Glomerular endothelial cell (primary cell): ENCODE data around the gene BRD3OS. TPM values are rescaled to one million over a fixed set of nuclear protein-coding genes. Genes with fewer than 3 reads are reported as not detected.

ENCODE experiments used
- DNase-seq: peaks from one replicate; pipeline ENCODE4 v3.0.0-alpha.2; 2011; ENCODE audit warnings: low read depth, low spot score; ENCODE audit errors: extremely low read depth
- total RNA-seq: library from RNA; depleted of rRNA; stranded (reverse); fragments of >200 nt; gene quantifications from 2 replicates; pipeline ENCODE4 v1.2.3, GENCODE V29; 2015

The BRD3OS gene, protein sequence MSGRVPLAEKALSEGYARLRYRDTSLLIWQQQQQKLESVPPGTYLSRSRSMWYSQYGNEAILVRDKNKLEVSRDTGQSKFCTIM
- total RNA-seq = 20.2 and 34.5 TPM in 2 replicates

DNA sequence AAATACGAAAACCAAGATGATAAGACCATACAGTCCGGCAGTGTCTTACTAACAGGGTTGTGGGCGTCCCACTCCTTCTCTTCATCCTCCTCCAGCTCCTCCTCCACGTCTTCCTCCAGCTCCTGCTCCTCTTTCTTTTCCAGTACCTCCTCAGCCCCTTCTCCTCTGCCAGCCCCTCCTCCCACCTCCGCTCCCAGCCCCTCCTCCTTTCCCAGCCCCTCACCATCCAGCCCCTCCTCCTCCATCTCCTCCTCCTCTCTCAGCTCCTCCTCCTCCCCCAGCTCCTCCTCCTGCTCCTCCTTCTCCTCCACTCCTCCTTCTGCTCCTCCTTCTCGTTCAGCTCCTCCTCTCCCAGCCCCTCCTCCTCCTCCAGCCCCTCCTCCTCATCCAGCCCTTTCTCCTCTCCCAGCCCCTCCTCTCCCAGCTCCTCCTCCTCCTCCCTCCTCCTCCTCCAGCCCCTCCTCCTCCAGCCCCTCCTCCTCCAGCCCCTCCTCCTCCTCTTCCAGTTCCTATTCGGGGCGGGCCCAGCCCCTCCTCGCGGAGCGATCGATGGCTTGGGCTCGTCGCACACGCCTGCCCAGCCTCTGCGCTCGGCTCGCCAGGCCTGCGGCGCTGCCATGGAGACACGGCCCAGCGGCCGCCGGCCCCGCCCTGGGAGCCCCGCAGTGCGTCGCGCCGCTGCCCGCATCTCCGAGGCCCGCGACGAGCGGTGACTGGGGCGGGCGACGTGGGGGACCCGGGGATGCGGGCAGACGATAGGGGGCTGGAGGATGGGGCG lies at the start of gene BRD3OS:
Gene BRD3OS, plus strand, starts transcription at position 654 of the 778 bp plus-strand sequence. CDS start 1,267 bp downstream, outside the sequence.
- peak; percentile 98 for DNase-seq

DNA sequence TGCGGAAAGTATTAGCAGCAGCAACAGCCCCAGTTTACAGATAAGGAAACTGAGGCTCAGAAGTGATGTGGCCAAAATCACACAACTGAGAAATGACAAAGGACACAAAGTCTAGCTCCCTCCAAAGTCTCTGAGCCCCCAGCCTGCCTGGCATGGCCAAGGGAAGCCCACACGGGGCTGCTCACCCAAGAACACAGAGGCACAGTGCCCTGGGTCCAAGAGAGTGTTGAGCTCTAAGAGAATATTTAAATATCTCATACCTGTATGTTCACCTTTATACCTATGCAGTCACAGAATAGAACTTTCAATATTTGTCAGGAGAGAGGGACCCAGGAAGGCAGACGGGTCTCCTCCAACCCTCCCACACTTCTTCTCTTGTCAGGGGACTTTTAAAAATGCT lies 49.8 kb upstream of the BRD3OS start:
- DNase-seq = no peak

DNA sequence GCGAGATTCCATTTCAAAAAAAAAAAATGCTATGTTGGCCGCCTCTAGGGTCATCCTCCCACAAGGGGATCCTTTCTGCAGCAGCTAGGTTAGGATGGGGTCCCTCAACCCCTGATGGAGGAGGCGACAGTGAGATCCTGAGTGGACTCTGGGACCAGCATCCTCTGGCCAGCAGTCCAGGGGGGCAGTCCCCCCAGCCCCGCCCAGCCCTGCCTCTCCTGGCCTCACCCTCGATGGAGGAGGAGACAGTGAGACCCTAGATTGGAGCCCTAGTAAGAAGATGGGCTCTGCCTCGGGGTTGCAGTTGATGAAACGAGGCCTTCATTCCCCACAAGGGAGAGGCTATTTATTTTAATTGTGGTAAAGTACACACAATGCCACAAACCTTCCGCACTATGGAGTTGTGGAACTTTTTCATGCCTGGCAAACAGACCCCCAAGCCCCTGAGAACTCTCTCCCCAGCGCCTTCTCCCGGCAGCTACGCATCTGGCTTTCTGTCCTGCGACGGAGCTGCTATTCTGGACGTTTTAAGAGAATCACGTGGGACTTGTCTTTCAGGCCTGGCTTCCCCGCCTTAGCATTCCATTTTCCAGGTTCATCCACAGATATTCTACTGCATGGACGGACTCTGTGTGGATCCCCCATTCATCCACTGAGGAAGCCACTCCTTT lies 49.0 kb upstream of the BRD3OS start:
- no peak for DNase-seq

DNA sequence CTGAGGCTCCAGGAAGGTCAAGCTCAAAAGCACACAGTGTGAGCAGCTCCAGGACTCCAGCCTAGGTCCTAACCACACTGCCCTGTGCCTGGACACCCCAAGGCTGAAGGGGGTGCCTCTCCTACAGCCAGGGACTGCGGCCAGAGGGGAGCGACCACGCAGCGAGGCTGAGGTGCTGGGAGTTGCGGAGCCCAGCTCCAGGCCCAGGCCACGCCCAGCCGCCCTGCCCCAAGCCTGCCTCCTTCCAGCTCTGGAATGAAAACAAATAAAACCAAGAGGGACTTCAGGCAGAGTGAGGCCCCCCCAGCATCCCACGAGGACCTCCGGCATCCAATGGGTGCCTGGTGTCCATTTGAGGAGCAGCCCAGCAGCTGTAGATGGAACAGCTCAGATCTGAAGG lies 48.4 kb upstream of the BRD3OS start:
- no peak for DNase-seq

DNA sequence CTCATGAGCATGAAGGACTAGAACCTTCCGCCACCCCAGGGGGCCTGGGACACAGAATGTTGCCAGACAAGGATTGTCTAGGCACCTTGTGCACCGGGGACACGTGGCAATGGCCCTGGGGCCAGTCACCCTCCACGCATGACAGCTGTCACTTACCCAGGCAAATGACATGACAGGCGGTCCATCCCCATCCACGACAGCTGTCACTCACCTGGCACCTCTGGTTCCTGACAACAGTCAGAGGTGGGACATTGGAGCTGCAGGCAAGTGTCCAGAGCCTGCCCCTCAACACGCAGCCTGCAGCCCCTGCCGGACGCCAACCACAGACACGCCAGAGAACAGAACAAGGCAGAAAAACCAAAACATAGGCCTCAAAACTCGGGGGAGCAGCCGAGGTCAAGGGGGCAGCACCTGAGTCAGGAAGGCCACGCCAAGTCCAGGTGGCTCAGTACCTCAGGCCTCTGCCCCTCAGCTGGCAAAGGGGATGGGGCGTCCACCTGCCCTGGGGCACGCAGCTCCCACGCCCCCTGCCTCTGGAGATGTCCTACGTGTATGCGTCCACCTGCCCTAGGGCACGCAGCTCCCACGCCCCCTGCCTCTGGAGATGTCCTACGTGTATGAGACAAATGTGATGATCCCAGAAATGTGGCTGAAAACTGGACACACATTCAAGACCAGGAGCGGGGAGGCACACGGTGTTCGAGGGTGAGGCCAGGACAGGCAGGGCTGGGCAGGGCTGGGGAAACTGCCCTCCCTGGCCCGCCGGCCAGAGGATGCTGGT lies 47.7 kb upstream of the BRD3OS start:
- DNase-seq = no peak

DNA sequence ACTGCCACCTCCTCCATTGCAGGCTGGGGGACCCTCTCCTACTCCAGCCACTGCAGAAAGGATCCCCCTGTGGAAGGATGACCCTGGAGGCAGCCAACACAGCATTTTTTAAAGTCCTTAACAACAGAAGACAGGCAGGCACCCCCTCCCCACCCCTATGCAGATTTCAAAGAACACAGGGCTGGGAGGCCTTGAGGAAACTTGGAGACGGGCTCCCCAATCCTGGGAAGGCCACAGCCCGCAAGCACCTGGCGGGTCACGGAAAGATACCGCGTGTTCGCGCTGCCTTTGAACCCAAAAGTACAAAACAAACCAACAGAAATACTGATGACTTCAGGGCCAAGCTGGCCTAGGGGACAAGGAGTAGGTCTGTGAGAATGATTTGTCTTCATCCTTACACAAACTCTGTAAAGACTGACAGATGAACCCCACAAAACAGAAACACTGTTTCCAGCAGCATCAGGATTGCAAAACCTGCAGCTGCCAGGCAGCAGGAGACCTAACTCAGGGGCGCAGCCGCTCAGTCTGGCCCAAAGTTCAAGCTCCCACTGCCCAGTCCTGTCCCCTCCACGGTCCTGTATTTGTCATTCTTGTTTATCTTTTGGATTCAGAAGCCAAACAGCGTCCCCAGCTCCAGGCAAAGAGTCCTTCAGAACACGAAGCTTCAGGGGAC lies 46.9 kb upstream of the BRD3OS start:
- no peak for DNase-seq

DNA sequence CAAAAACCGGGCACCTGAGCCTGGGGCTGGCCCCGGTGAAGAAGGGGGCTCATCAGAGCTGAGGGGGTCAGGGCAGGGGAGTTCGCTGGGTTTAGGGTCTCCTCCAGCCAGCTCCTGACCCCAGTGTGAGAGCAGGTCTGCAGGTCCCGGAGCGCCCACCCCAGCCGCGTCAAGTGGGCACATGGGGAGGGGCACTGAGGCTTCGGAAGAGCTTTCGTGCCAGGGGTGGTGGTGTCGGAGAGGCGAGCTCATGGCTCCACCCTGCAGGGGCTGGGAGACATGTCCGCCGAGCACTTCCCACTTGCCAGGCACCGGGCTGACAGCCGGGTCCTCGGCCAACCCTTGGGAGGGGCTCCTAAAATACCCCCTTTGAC lies 46.4 kb upstream of the BRD3OS start:
- DNase-seq = no peak

DNA sequence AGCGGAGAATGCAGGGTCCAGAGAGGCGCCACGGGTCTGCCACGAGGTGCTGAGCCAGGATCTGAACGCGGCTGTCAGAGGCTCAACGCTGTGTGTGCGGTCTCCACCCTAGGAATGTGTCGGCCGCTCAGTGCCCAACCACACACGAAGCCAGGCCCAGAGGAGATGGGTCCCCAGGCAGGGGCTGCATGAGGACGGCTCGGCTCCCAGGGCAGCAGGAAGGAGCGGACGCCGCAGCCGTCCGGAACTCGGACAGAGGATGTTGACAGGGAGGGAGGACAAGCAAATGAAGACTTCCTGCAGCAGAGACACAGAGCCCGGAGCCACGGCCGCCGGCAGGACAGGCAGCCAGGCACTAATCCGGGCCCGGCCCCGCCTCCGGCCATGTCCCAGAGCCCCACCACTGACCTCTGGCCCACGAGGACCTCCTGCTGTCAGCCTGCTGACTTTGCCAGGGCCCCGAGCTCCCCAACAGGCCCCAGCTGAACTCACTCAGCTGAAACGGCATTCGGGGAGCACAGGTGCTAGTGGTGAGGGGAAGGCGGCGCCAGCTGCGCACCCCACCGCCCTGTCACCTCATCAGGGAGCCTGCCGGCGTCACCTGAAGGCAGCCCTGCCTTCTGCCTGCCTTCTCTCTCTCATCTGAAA lies 45.9 kb upstream of the BRD3OS start:
- no peak for DNase-seq

DNA sequence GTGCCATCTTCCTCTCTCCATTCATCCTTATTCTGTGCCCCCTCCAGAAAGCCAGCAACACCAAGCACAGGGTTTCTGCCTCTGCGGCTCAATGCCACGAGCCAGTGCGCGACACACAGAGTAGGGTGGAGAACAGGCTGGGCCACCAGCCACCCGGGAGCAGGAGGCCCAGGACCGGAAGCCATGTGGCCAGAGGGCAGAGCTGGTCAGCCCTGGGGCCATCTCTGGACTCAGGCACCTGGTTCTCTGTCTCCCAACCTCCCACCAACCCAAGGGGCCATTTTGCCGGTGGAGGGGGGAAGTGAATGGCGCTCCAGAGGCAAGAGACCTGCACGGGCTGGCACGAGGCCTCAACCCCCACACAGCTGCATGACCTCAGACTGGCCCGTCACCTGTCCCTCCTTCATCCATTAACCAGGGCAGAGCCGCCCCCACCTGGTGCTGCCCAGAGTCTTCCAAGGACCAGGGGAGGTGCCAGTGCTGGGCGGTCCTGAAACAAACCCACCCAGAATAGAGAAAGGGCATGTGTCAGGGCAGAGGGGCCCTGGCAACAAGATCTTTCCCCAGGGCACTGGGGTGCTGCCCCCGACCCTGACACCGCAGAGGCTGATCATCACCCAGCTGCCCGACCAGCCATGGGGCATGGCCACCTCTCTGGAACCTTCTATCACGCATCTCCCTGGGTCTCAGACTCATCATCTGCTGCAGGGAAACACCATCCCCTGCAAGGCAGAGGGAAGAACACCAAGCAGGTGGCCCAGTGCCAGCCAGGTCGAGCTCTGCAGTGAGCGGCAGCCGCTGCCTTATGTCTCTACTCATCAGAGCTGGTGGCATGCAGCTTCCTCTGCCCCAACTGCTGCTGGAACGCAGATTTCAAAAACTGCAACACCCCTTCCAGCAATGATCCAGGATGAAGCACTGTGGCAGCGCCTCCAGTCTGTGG lies 45.1 kb upstream of the BRD3OS start:
- no peak for DNase-seq

DNA sequence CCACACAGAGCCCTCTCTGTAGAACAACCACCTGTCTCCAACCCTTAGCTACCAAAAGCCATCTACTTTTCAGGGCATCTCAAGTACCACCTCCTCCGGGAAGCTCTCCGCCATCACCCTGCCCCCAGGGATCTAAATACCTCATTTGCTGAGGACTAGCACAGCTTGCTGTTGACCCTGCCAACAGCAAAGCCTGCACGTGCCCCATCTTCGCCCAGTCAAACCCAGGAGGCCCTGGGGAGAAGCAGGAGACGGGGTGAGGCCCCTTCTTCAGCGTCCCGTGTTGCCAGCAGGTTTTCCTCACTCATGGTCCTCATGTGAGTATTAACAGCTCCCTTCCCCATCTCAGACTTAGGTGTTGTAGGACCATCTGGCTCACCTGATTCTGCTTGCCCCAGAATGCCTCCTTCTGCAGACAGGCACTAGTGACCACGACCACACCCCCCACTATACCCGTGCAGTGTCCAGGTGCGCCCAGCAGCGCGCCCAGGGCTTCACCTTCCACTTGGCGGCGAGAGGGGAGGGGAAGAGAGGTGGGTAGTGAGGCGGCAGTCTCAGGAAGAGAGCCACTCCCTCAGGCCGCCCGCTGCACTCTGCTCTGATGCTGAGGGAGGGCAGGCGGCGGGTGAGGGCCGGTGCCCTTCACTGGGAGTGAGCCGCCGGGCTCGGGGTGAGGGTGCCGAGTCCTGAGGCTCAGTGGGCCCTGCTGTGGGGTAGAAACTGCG lies 44.3 kb upstream of the BRD3OS start:
- no peak for DNase-seq

DNA sequence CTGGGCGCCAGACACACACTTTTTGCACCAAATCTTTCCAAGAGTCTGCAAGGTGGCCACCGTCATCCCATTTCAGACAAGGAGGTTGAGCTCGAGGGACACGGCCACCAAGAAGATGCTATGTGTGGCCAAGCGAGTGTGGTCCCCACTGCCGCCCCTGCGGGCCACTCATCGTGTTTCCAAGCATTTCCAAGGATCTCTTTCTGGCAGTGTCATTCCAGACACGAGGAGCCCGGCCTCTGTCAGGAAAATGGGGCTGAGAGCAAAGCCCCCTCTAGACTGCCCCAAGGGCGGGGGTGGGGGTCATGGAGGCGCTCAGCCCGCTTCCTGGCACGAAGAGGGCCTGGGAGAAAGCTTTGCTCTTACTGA lies 43.7 kb upstream of the BRD3OS start:
- no peak for DNase-seq

DNA sequence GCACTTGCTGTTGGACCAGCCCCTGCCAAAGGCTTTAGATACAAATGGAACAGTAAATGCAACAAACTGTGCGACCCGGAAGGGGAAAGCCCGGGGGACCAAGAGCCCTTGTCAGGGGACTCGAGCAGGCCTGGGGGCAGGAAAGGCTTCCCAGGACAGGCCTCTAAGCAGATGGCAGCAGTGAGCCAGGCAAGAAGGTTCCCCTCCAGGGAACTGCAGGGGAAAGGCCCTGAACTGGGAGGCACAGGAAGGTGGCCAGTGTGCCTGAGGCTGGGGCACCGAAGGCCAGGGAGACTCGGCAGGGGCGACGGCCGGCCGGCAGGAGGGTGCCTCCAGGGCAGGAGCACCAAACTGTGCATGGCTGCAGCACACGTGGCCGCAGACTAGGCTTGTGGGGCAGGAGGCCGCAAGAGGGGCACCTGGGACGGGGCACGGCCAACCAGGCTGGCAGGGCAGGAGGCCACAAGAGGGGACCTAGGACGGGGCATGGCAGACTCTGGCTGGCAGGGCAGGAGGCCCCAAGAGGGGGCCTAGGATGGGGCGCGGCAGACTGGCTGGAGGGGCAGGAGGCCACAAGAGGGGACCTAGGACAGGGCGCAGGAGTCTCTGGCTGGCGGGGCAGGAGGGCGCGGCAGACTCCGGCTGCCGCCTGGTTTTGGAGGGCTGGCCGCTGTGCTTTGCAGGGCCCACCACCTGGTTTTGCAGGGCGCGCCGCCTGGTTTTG lies 43.2 kb upstream of the BRD3OS start:
- no peak for DNase-seq

DNA sequence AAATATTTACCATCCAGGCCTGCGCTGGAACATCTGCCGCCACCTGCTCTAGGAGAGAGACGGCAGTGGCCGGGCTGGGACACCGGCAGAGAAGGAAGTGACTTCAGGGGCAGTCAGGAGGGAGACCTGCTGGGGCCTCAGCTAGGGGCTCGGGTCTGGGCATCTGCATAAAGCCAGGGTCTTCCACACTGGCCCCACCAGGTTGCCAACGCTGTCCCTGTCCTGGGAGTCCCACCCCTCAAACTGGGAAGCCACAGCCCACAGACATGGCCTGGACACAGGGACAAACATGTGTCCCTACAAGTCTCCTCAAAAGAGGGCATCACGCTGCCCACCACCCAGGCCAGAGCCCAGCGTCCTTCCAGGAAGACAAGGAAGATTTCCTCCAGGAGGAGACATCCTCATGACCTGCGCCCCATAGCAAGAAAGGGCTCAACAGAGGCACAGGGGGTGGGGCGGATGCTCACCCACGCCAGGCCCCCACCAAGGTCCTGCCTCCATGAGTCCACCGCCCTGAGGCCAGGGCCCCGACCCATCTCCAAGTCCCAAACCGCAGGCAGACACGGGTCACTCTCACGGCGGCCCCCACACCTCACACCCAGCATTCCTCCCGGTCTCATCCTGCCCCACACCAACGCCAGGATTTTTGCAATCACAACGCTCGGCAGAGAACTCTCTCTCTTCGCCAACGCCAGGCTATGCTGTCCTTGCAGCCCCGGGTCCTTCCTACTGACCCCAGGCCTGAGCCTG lies 42.1 kb upstream of the BRD3OS start:
- DNase-seq = no peak

DNA sequence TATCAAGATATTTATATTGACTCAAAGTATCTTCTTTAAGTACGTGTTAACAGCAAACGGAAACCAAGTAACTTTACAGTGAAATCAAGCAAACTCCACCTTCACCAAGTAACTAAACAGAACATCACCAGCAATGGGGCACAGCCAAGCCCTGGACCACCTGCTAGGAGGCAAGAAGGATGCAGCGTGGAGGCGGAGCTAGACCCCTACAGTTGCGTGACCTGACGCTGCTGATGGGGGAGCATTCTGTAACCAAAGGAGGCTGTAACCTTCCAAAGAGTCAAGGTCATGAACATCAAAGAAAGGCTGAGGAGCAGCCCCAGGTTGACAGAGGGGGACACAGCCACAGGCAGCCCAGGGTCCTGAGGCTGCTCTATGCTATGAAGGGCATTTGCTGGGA lies 39.2 kb upstream of the BRD3OS start:
- no peak for DNase-seq

DNA sequence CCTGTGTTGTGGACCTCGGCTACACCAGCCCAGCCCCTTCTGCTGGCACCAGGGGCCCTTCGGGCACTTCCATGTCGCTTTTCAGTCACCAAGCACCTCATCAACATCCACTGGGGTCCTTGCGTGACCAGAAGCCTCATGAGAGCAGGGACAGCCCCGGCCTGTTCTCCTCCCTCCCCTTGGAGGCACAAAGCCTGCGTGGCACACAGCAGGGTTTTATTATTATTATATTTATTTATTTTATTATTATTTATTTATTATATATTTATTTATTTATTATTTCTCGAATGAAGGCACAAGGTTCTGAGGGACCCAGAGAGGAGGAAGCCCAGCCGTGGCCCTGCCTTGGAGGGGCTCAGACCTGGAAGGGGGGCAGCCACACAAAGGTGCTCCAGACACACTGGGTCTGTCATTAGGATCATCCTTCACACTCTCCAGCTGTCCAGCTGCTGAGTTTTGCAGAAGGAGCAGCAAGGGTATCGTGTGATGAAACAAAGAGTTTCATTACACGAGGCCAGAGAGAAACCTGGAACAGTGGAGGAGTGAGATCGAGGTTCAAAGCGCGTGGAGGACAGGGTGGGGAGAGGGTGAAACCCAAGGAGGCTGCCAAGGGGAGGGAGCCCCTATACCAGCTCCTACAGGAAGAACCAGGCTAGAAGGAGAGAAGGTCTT lies 38.4 kb upstream of the BRD3OS start:
- DNase-seq = no peak

DNA sequence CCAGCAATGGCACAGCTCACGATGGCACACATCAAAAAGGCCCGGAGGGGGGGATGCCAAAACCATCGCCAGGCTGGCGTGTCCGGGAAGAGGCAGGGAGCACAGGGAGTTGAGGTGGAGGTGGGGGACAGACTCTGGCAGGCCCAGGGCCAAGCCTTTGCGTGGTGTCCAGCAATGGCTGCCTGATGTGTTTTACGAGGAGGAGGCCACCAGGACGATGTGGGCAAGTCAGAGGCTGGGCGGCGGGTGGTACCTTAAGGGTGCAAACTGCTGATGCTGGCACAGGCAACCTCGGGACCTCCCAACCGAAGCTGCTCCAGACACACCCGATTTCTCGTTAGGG lies 37.9 kb upstream of the BRD3OS start:
- DNase-seq = no peak
